ENCODE data around the gene POP7.

GRCh38 chr7:100685049-100685605 lies 20.8 kb upstream of the POP7 start:
- TF ChIP-seq TSHZ2 (CRISPR knock-in tag; IDR thresholded peaks at IDR 0.05) (no peak), ZFP30 (CRISPR knock-in tag; IDR thresholded peaks at IDR 0.05) (no peak), PPARA (CRISPR knock-in tag; IDR thresholded peaks at IDR 0.05; ENCODE audit: borderline replicate concordance) (no peak)
- TF ChIP-seq, protein P1, sequence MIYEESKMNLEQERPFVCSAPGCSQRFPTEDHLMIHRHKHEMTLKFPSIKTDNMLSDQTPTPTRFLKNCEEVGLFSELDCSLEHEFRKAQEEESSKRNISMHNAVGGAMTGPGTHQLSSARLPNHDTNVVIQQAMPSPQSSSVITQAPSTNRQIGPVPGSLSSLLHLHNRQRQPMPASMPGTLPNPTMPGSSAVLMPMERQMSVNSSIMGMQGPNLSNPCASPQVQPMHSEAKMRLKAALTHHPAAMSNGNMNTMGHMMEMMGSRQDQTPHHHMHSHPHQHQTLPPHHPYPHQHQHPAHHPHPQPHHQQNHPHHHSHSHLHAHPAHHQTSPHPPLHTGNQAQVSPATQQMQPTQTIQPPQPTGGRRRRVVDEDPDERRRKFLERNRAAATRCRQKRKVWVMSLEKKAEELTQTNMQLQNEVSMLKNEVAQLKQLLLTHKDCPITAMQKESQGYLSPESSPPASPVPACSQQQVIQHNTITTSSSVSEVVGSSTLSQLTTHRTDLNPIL (CRISPR knock-in tag; IDR thresholded peaks at IDR 0.05; ENCODE audit: low read depth) = no peak
